ENCODE results near the gene GGN. TPM values are rescaled to one million over a fixed set of nuclear protein-coding genes. Genes with fewer than 3 reads are reported as not detected.
A peak's percentile ranks its signal among the peaks of the same experiment; 100 is the strongest.

GGN gene
- total and polyA plus RNA-seq, 2 experiments from 2014 or later = 1.8 to 2.0 TPM

- Histone ChIP-seq H3K9me3 (ENCODE audit: low read depth) (no peaks in the 10 kb centered on the region), H3K36me3 (ENCODE audit: low read depth) (no peaks in the 10 kb centered on the region), H3F3A (ENCODE audit: insufficient read depth) (no peaks in the 10 kb centered on the region), H4K20me1 (ENCODE audit: insufficient read depth) (no peaks in the 10 kb centered on the region), H2AFZ (peak overlapping the region; percentile 87), H3K27me3 (replicated peaks; ENCODE audit: insufficient read depth) (peaks cover 21% of the 10 kb centered on the region), H3K27ac (no peak overlapping the region), H3K4me2 (ENCODE audit: unreplicated experiment) (peak overlapping the region; percentile 88), H3K9me2 (ENCODE audit: insufficient read depth) (no peaks in the 10 kb centered on the region), H3K79me2 (ENCODE audit: insufficient read depth) (no peaks in the 10 kb centered on the region), H3K9ac (no peak overlapping the region; the same call in 1 of the 2 replicates), H3K4me3 (peak overlapping the region; percentile 78), H3K4me1 (ENCODE audit: insufficient read depth) (no peaks in the 10 kb centered on the region)
- in situ Hi-C loops (cut with MboI) = no loop called here
- 4 to 5% methylated on average over 58 to 59 of the region's 68 CpGs for WGBS, 2 experiments (ENCODE audit: low coverage in 1 of 2, low lambda C conversion rate in 2 of 2, missing lambda C conversion rate in 2 of 2)
- no peak for TF ChIP-seq EZH2phosphoT487 (IDR thresholded peaks at IDR 0.05; ENCODE audit: insufficient read depth, low read depth)
- TF ChIP-seq EZH2 (IDR thresholded peaks at IDR 0.05; ENCODE audit: insufficient read depth, poor library complexity, severe bottlenecking) = no peak
- peak; percentile 89 for DNase-seq
These were observed 25.5 kb downstream of the GGN start for GRCh38 chr19:38362076-38362945.

- Histone ChIP-seq H3K79me2 (ENCODE audit: insufficient read depth) (no peaks in the 10 kb centered on the region), H3K4me3 (peak overlapping the region; percentile 78), H3K9me3 (ENCODE audit: low read depth) (no peaks in the 10 kb centered on the region), H3K4me2 (ENCODE audit: unreplicated experiment) (peak overlapping the region; percentile 88), H4K20me1 (ENCODE audit: insufficient read depth) (no peaks in the 10 kb centered on the region), H3K36me3 (ENCODE audit: low read depth) (no peaks in the 10 kb centered on the region), H3K9me2 (ENCODE audit: insufficient read depth) (no peaks in the 10 kb centered on the region), H3K27me3 (replicated peaks; ENCODE audit: insufficient read depth) (peaks cover 21% of the 10 kb centered on the region), H3K9ac (no peak overlapping the region), H3F3A (ENCODE audit: insufficient read depth) (no peaks in the 10 kb centered on the region), H3K4me1 (ENCODE audit: insufficient read depth) (no peaks in the 10 kb centered on the region), H2AFZ (peak overlapping the region; percentile 87), H3K27ac (no peak overlapping the region)
- WGBS, 2 experiments (ENCODE audit: low coverage in 1 of 2, low lambda C conversion rate in 2 of 2, missing lambda C conversion rate in 2 of 2) = 1 to 2% methylated on average over 29 to 37 of the region's 37 CpGs
- peak; percentile 87 for DNase-seq
- TF ChIP-seq EZH2phosphoT487 (IDR thresholded peaks at IDR 0.05; ENCODE audit: insufficient read depth, low read depth) (no peak), EZH2 (IDR thresholded peaks at IDR 0.05; ENCODE audit: insufficient read depth, poor library complexity, severe bottlenecking) (no peak)
- in situ Hi-C loops (cut with MboI) = no loop called here
These were observed 26.2 kb downstream of the GGN start for GRCh38 chr19:38361633-38362075.

GRCh38 chr19:38360839-38361631, 26.8 kb downstream of the GGN start:
- H3K27ac ChIP-seq = no peak overlapping the region
- no peaks in the 10 kb centered on the region for H3K9me2 ChIP-seq (ENCODE audit: insufficient read depth)
- H3K4me1 ChIP-seq (ENCODE audit: insufficient read depth) = no peaks in the 10 kb centered on the region
- H3K27me3 ChIP-seq (replicated peaks; ENCODE audit: insufficient read depth) = peaks cover 21% of the 10 kb centered on the region
- H3K36me3 ChIP-seq (ENCODE audit: low read depth) = no peaks in the 10 kb centered on the region
- H3K9me3 ChIP-seq (ENCODE audit: low read depth) = no peaks in the 10 kb centered on the region
- peak overlapping the region; percentile 87 for H2AFZ ChIP-seq
- H3K79me2 ChIP-seq (ENCODE audit: insufficient read depth) = no peaks in the 10 kb centered on the region
- no peaks in the 10 kb centered on the region for H3F3A ChIP-seq (ENCODE audit: insufficient read depth)
- H3K4me3 ChIP-seq = peak overlapping the region; percentile 78
- no peak for DNase-seq
- in situ Hi-C loops (cut with MboI) = no loop called here
- no peaks in the 10 kb centered on the region for H4K20me1 ChIP-seq (ENCODE audit: insufficient read depth)
- TF ChIP-seq EZH2phosphoT487 (IDR thresholded peaks at IDR 0.05; ENCODE audit: insufficient read depth, low read depth) = no peak
- no peak overlapping the region for H3K9ac ChIP-seq
- WGBS, 2 experiments (ENCODE audit: low coverage in 1 of 2, low lambda C conversion rate in 2 of 2, missing lambda C conversion rate in 2 of 2) = 13 to 15% methylated on average over 23 of the region's 23 CpGs
- H3K4me2 ChIP-seq (ENCODE audit: unreplicated experiment) = peak overlapping the region; percentile 88

- no peaks in the 10 kb centered on the region for H3F3A ChIP-seq (ENCODE audit: insufficient read depth)
- no peak for TF ChIP-seq EZH2 (IDR thresholded peaks at IDR 0.05; ENCODE audit: insufficient read depth, poor library complexity, severe bottlenecking)
- no peak for TF ChIP-seq EZH2phosphoT487 (IDR thresholded peaks at IDR 0.05; ENCODE audit: insufficient read depth, low read depth)
These were observed 27.5 kb downstream of the GGN start for GRCh38 chr19:38360351-38360750.

More at GRCh38 chr19:38360351-38360750, 27.5 kb downstream of the GGN start:
- DNase-seq = no peak
- no peaks in the 10 kb centered on the region for H3K9me2 ChIP-seq (ENCODE audit: insufficient read depth)
- no peaks in the 10 kb centered on the region for H3K9me3 ChIP-seq (ENCODE audit: low read depth)
- whole genome bisulfite sequencing, 2 experiments (ENCODE audit: low coverage in 1 of 2, low lambda C conversion rate in 2 of 2, missing lambda C conversion rate in 2 of 2) = 70 to 82% methylated on average over 9 of the region's 9 CpGs
- no peaks in the 10 kb centered on the region for H3K4me1 ChIP-seq (ENCODE audit: insufficient read depth)
- H2AFZ ChIP-seq = no peak overlapping the region
- H3K27ac ChIP-seq = no peak overlapping the region
- peaks cover 21% of the 10 kb centered on the region for H3K27me3 ChIP-seq (replicated peaks; ENCODE audit: insufficient read depth)
- no peaks in the 10 kb centered on the region for H4K20me1 ChIP-seq (ENCODE audit: insufficient read depth)
- no peaks in the 10 kb centered on the region for H3K36me3 ChIP-seq (ENCODE audit: low read depth)
- no peak overlapping the region for H3K4me2 ChIP-seq (ENCODE audit: unreplicated experiment)
- no peak overlapping the region for H3K9ac ChIP-seq
- in situ Hi-C loops (cut with MboI) = no loop called here
- H3K79me2 ChIP-seq (ENCODE audit: insufficient read depth) = no peaks in the 10 kb centered on the region
- H3K4me3 ChIP-seq = no peak overlapping the region
